Panc1 (cell line): ENCODE results near the gene SCYL2. TPM values are rescaled to one million over a fixed set of nuclear protein-coding genes. Genes with fewer than 3 reads are reported as not detected.

Experiments
- ATAC-seq: fragments of 200-7000 bp; cut with Tn5 transposase; 2 replicates; pipeline ENCODE4 v1.9.1; 2020; ENCODE audit warnings: mild to moderate bottlenecking, moderate library complexity
- BruUV-seq: library from RNA; stranded (reverse); fragments of 400-500 nt; replicated peaks from 2 replicates; lab custom pipeline; 2021; lab: Mats Ljungman, UMichigan
- CTCF ChIA-PET: fragments of 300-600 bp; sonication (Branson Sonifier 250); formaldehyde crosslinking; loops from one replicate; lab custom pipeline; 2022; ENCODE audit warnings: antibody characterized with exemption; lab: Charles Lee
- POLR2A ChIA-PET: fragments of 300-600 bp; sonication (Branson Sonifier 250); formaldehyde crosslinking; loops from one replicate; lab custom pipeline; 2022; ENCODE audit warnings: antibody characterized with exemption; lab: Charles Lee
- DNase-seq: peaks from one replicate; pipeline ENCODE4 v3.0.0-alpha.2; 2010; ENCODE audit warnings: low read depth, low spot score
- H3K27ac ChIP-seq: 2 replicates; pipeline ENCODE4 v1.5.1; 2011; ENCODE audit warnings: mild to moderate bottlenecking, low read length, inconsistent platforms
- H3K27me3 ChIP-seq: fragments of 200-500 bp; sonication (Bioruptor generic); 2 replicates; pipeline ENCODE4 v1.6.0; 2014; ENCODE audit warnings: low read length, inconsistent platforms; ENCODE audit not compliant: control insufficient read depth, insufficient read depth
- H3K36me3 ChIP-seq: fragments of 200-500 bp; sonication (Bioruptor generic); 2 replicates; pipeline ENCODE4 v1.5.1; 2014; ENCODE audit warnings: inconsistent platforms, mild to moderate bottlenecking, low read length, moderate library complexity; ENCODE audit not compliant: control insufficient read depth, insufficient read depth
- H3K4me1 ChIP-seq: 2 replicates; pipeline ENCODE4 v1.5.1; 2011; ENCODE audit warnings: inconsistent platforms, mild to moderate bottlenecking, low read length, moderate library complexity; ENCODE audit not compliant: control insufficient read depth, insufficient read depth
- H3K4me3 ChIP-seq, 2 experiments: 2 replicates each; pipeline ENCODE4 v1.5.1; 2011 to 2012; ENCODE audit warnings: low read depth in 2 of 2, low read length in 2 of 2, mild to moderate bottlenecking in 2 of 2, inconsistent platforms in 1 of 2, moderate library complexity in 1 of 2
- H3K9me3 ChIP-seq: fragments of 200-500 bp; sonication (Bioruptor generic); 2 replicates; pipeline ENCODE4 v1.5.1; 2014; ENCODE audit warnings: low read depth, mild to moderate bottlenecking, inconsistent platforms, low read length, moderate library complexity; ENCODE audit not compliant: control insufficient read depth, insufficient read depth
- CTCF ChIP-seq: fragments of 450-650 bp; IDR thresholded peaks from 2 replicates; pipeline ENCODE4 v1.5.1; 2017; ENCODE audit warnings: mild to moderate bottlenecking
- POLR2AphosphoS5 ChIP-seq: IDR thresholded peaks from 2 replicates; pipeline ENCODE4 v1.6.1; 2012; ENCODE audit warnings: mild to moderate bottlenecking, low read depth, low read length, moderate library complexity
- REST ChIP-seq, 2 experiments: IDR thresholded peaks; 2 replicates each; pipeline ENCODE4 v1.6.1; 2011 to 2012; ENCODE audit warnings: low read depth in 2 of 2, control low read depth in 1 of 2, low read length in 1 of 2, mild to moderate bottlenecking in 1 of 2, moderate library complexity in 1 of 2; ENCODE audit not compliant: insufficient read depth in 1 of 2
- SIN3A ChIP-seq: IDR thresholded peaks from 2 replicates; pipeline ENCODE4 v1.6.1; 2012; ENCODE audit warnings: low read depth, mild to moderate bottlenecking, low read length, moderate library complexity, borderline replicate concordance; ENCODE audit not compliant: insufficient read depth
- TCF7L2 ChIP-seq: IDR thresholded peaks from 2 replicates; pipeline ENCODE4 v1.6.1; 2011; ENCODE audit warnings: mild to moderate bottlenecking, low read depth, low read length, inconsistent platforms
- in situ Hi-C: cut with HindIII; loops from 2 replicates; pipeline ENCODE4 v1.10.0; 2016; ENCODE audit warnings: low sequenced_read_pairs, low pct_unique_long_range_greater_than_20kb
- intact Hi-C: fragments of 100-400 bp; cut with micrococcal nuclease; formaldehyde crosslinking; loops from one replicate; pipeline ENCODE4 v1.10.0; 2022; ENCODE audit not compliant: unreplicated experiment
- total RNA-seq: library from RNA; stranded (reverse); gene quantifications from one replicate; pipeline ENCODE4 v1.2.1, GENCODE V29; 2021; ENCODE audit not compliant: unreplicated experiment

The SCYL2 gene
- total RNA-seq, 1 experiment from 2014 or later, result 45.3 TPM

GRCh38 chr12:100365411-100365810 lies 98.4 kb downstream of the SCYL2 start:
- Histone ChIP-seq H3K36me3 (no peaks in the 10 kb centered on the region), H3K9me3 (no peaks in the 10 kb centered on the region), H3K27ac (no peak overlapping the region), H3K27me3 (peaks cover 5% of the 10 kb centered on the region; the same call in 1 of the 2 replicates), H3K4me3 (no peak overlapping the region), H3K4me1 (no peaks in the 10 kb centered on the region)
- TF ChIP-seq REST (IDR thresholded peaks at IDR 0.05; ENCODE audit: insufficient read depth in 1 of 2, low read depth in 2 of 2, low read length in 1 of 2) (no peak), CTCF (no peak), SIN3A (no peak), TCF7L2 (no peak), POLR2AphosphoS5 (no peak)
- POLR2A ChIA-PET, result no interaction called here
- CTCF ChIA-PET, result no interaction called here
- in situ Hi-C loops (no loop called here), intact Hi-C loops (no loop called here)
- ATAC-seq, result no peak
- no TSS peak for BruUV-seq
- DNase-seq, result no peak

GRCh38 chr12:100368066-100368465 lies 101.1 kb downstream of the SCYL2 start:
- CTCF ChIA-PET, result no interaction called here
- in situ Hi-C loops (no loop called here), intact Hi-C loops (no loop called here)
- Histone ChIP-seq H3K9me3 (no peaks in the 10 kb centered on the region), H3K27ac (no peak overlapping the region), H3K4me3 (no peak overlapping the region), H3K27me3 (0 out of 2 replicates have a peak, but pooled peaks cover 1% of the 10 kb centered on the region), H3K4me1 (no peaks in the 10 kb centered on the region), H3K36me3 (no peaks in the 10 kb centered on the region)
- TF ChIP-seq SIN3A, result no peak
- no peak for TF ChIP-seq POLR2AphosphoS5
- TF ChIP-seq REST (IDR thresholded peaks at IDR 0.05; ENCODE audit: insufficient read depth in 1 of 2, low read depth in 2 of 2, low read length in 1 of 2), result no peak
- TF ChIP-seq CTCF, result no peak
- no peak for TF ChIP-seq TCF7L2
- DNase-seq (no peak), ATAC-seq (no peak)
- no TSS peak for BruUV-seq
- POLR2A ChIA-PET, result no interaction called here
